ENCODE results near the gene WDR93.
A peak's percentile ranks its signal among the peaks of the same experiment; 100 is the strongest.
"Not testable (repeated sequence)": the region's sequence is repeated elsewhere in the genome, so short reads cannot be mapped to it uniquely, and the experiment has no call there.

Gene WDR93

GRCh38 chr15:89772932-89773583 is 82.4 kb downstream of the WDR93 start:
- DNase-seq (ENCODE audit: low read depth), result no peak

GRCh38 chr15:89774492-89774891 is 83.9 kb downstream of the WDR93 start:
- no peak for DNase-seq (ENCODE audit: low read depth)

GRCh38 chr15:89775815-89776214 is 85.2 kb downstream of the WDR93 start:
- DNase-seq (ENCODE audit: low read depth), result no peak

- peak; percentile 51 for DNase-seq (ENCODE audit: low read depth)
Observed at GRCh38 chr15:89776274-89777072, 85.9 kb downstream of the WDR93 start, which contains the start of gene MESP2. TSS of gene MESP2 (plus strand) at chr15:89776332. CDS start at chr15:89776358, 26 bp downstream.

GRCh38 chr15:89777073-89777751 is 86.6 kb downstream of the WDR93 start:
- DNase-seq (ENCODE audit: low read depth), result no peak

GRCh38 chr15:89777782-89778380 is 87.3 kb downstream of the WDR93 start:
- DNase-seq (ENCODE audit: low read depth), result no peak

GRCh38 chr15:89778861-89779260 is 88.2 kb downstream of the WDR93 start:
- DNase-seq (ENCODE audit: low read depth), result no peak

- no peak for DNase-seq (ENCODE audit: low read depth)
Observed at GRCh38 chr15:89780601-89781000, 90.0 kb downstream of the WDR93 start.

GRCh38 chr15:89781055-89781454 is 90.4 kb downstream of the WDR93 start:
- no peak for DNase-seq (ENCODE audit: low read depth)

- no peak for DNase-seq (ENCODE audit: low read depth)
Observed at GRCh38 chr15:89781891-89782618, 91.4 kb downstream of the WDR93 start.

GRCh38 chr15:89782619-89782950 is 92.0 kb downstream of the WDR93 start:
- DNase-seq (ENCODE audit: low read depth), result not testable (repeated sequence)

- DNase-seq (ENCODE audit: low read depth), result peak; percentile 74
Observed at GRCh38 chr15:89783111-89783860, 92.7 kb downstream of the WDR93 start.

GRCh38 chr15:89783861-89784685 is 93.5 kb downstream of the WDR93 start:
- no peak for DNase-seq (ENCODE audit: low read depth)

- no peak for DNase-seq (ENCODE audit: low read depth)
Observed at GRCh38 chr15:89784686-89784960, 94.0 kb downstream of the WDR93 start.

GRCh38 chr15:89785064-89785773 is 94.6 kb downstream of the WDR93 start:
- no peak for DNase-seq (ENCODE audit: low read depth)

GRCh38 chr15:89785774-89786140 is 95.1 kb downstream of the WDR93 start:
- DNase-seq (ENCODE audit: low read depth), result no peak

- DNase-seq (ENCODE audit: low read depth), result no peak
Observed at GRCh38 chr15:89787944-89788343, 97.3 kb downstream of the WDR93 start.

GRCh38 chr15:89788585-89788984 is 98.0 kb downstream of the WDR93 start:
- DNase-seq (ENCODE audit: low read depth), result not testable (repeated sequence)

GRCh38 chr15:89790206-89790605 is 99.6 kb downstream of the WDR93 start:
- DNase-seq (ENCODE audit: low read depth), result no peak

GRCh38 chr15:89790661-89791060 is 100.0 kb downstream of the WDR93 start:
- DNase-seq (ENCODE audit: low read depth), result no peak

Measured in GM04504 (cell line).